ENCODE results near the gene VSTM2L. TPM values are rescaled to one million over a fixed set of nuclear protein-coding genes. Genes with fewer than 3 reads are reported as not detected.

Gene VSTM2L
- polyA plus RNA-seq, 3 donors: 0.82 to 3.3 (median 1.9) TPM

GRCh38 chr20:37875460-37876175 lies 27.3 kb upstream of the VSTM2L start:
- no peak for DNase-seq (ENCODE audit: extremely low read depth in 1 of 11, low read depth in 9 of 11, low spot score in 4 of 11)

- no peak for DNase-seq (ENCODE audit: extremely low read depth in 1 of 11, low read depth in 9 of 11, low spot score in 4 of 11)
Observed at GRCh38 chr20:37876863-37877262, 26.1 kb upstream of the VSTM2L start.

DNA sequence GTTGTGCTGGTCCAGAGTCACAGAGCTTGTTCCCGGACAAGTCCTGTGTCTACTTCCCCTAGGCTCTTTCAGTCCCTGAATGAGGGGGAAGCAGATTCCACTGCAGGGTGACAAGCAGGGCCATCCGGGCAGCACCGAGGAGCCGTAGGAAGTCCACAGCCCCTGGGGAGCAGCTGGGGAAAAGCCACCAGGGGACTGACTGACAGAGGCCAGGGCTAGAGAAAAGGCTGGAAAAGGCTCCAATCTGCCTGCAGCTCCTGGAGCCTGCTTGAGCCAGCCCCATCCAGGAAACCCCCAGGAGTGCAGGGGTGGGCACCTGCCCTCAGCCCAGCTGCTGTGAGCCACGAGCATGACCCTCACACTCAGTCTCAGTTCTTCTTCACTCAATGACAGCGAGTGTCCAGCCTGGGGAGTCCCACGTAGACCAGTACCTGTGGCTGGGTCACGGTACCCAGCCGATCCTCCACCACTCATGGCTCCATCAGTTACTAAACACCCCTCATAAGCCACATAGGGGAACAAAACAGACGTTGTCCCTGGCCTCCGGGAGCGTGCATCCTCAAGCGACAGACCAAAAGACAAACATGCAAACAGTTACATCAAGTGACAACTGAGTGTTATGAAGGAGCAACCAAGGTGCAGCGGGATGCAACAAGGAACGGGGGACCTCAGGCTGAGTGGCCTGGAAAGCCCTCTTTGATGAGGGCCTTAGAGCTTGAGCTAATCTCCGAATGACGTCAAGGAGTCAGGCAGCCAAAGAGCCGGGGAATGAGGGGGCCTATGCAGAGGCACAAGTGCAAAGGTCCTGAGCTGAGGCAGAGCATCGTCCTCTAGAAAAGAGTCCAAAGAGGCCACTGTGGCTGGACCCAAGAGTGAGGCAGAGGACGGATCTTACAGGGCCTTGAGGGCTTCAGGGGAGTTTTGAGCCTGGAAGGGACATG lies 24.8 kb upstream of the VSTM2L start:
- no peak for DNase-seq (ENCODE audit: extremely low read depth in 1 of 11, low read depth in 9 of 11, low spot score in 4 of 11)

- DNase-seq (ENCODE audit: extremely low read depth in 1 of 11, low read depth in 9 of 11, low spot score in 4 of 11): no peak
Observed at GRCh38 chr20:37878835-37879599, 23.9 kb upstream of the VSTM2L start.

GRCh38 chr20:37879843-37880242 lies 23.1 kb upstream of the VSTM2L start:
- DNase-seq (ENCODE audit: extremely low read depth in 1 of 11, low read depth in 9 of 11, low spot score in 4 of 11): no peak

GRCh38 chr20:37880726-37881591 lies 22.0 kb upstream of the VSTM2L start:
- DNase-seq (ENCODE audit: extremely low read depth in 1 of 11, low read depth in 9 of 11, low spot score in 4 of 11): peak in 5 of 11 donors; percentile 31 to 54 (median 43)

DNA sequence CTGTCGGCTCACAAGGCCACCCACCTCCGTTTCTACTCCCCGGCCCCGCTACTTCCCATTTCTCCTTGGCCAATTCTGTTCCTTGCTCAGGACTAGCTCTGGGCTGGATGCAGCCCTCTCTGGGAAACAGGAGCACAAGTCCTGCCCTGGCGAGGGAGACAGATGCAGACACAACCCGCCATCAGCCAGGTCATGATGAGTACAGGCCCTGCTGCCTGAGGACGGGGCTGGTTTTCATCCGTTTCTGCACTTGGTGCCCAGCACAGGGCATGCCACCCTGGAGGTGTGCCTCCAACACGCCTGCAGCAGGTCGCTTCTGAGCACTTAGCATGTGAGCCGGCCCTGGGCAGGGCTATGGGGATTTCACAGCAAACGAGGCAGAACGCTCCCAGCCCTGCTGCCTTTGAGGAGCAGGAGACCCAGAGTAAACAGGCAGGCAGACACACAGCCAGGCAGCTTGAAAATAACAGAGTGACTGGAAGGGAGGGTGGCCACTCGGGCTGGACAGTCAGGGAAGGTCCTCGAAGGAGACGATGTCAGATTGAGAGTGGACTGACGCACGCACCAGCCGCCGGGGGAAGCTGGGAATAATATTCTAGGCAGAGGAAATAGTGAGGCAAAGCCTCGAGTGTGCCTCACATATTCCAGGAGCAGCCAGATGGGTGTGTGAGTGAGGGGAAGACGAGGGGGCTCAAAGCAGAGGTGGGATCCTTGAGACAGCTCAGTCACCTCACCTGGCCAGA lies 21.2 kb upstream of the VSTM2L start:
- no peak for DNase-seq (ENCODE audit: extremely low read depth in 1 of 11, low read depth in 9 of 11, low spot score in 4 of 11)

DNA sequence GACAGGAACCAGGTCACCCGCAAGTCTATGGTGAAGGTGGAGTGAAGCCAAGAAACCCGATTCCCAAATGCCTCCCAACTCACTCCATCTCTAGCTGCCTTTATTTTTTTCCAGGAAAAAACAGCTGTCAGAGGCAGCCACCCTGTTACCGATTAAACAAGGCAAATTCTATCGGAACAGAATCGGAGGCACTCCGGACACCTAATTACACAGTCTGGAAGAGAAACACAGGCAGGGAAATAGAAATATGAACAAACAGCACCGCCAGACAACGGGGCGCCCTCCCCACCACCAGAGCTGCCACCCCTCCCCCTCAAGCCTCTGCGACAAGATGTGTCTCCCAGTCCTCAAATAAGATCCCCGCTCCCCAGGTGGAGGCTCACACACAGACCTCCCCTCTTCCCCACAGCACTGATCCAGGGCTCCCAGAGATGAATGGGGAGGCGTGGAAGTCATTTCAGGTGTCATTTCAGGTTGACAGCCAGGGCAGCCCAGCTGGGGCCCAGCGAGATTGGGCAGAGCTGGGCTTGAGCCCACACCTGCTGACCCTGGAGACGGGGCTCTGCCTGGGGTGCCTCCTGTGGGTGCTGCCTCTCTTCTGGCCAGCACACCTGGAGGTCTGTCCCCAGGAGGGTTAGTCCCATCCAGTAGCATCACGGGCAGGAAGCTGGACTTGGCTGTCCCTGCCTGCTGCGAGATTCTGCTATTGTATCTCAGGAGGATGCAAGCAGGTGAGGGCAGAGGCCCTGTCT lies 19.8 kb upstream of the VSTM2L start:
- DNase-seq (ENCODE audit: extremely low read depth in 1 of 11, low read depth in 9 of 11, low spot score in 4 of 11): no peak

GRCh38 chr20:37885042-37885441 lies 17.9 kb upstream of the VSTM2L start:
- no peak for DNase-seq (ENCODE audit: extremely low read depth in 1 of 11, low read depth in 9 of 11, low spot score in 4 of 11)

- DNase-seq (ENCODE audit: extremely low read depth in 1 of 11, low read depth in 9 of 11, low spot score in 4 of 11): no peak
Observed at GRCh38 chr20:37885593-37886503, 17.1 kb upstream of the VSTM2L start.

- DNase-seq (ENCODE audit: extremely low read depth in 1 of 11, low read depth in 9 of 11, low spot score in 4 of 11): no peak
Observed at GRCh38 chr20:37886851-37887297, 16.1 kb upstream of the VSTM2L start.

DNA sequence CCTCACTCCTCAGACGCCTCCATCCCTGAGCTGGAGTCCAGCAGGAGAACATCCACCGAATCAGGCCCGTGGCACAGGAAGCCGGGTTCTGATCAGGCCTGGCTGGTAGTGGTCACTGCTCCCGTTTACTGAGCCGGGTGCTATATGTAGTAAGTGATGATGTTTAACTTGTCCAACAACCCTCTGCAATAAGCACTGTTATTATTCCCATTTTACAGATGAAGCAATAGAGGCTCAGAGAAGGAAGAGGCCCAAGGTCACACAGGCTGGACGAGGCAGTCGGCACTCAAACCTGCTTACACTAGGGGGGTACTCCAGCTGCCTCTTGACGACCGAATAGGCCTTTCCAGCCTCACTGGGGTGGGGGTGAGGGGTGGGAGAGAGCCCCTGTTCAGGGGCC lies 14.3 kb upstream of the VSTM2L start:
- no peak for DNase-seq (ENCODE audit: extremely low read depth in 1 of 11, low read depth in 9 of 11, low spot score in 4 of 11)

DNA sequence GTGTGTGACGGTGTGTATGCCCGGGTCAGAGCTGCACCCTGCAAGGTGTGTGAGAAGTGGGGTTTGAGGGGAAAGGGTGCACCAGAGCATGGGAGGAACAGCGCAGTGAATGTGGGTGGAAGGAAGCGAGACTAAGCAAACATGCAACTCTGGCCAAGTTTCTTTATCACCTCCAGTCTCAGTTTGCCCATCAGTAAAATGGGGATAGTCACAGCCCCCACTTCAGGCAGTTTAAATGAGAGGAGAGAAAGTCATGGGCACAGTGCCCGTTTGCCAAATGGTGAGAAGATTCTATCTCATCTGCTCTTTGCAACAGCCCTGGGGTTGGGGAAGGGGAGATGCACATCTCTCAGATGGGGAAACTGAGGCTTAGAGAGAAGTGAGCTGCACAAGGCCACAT lies 12.8 kb upstream of the VSTM2L start:
- DNase-seq (ENCODE audit: extremely low read depth in 1 of 11, low read depth in 9 of 11, low spot score in 4 of 11): no peak

- no peak for DNase-seq (ENCODE audit: extremely low read depth in 1 of 11, low read depth in 9 of 11, low spot score in 4 of 11)
Observed at GRCh38 chr20:37890643-37891042, 12.3 kb upstream of the VSTM2L start.

DNA sequence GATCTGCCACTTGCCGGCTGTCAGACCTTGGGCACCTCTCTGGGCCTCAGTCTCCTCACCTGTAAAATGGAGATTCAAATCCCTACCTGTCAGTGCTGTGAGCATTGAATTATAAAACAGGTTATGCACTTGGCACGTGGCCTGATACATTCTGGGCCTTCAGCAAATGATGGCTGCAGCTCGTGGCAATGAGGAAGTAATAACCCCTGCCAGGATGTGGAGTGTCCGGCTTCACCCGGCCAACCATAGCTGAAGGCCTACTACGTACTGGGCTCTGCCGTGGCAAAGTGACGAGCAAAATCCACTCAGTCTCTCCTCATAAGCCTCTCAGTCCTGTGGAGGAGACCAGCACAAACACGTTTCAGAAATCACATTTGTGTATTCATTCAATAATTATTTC lies 10.9 kb upstream of the VSTM2L start:
- DNase-seq (ENCODE audit: extremely low read depth in 1 of 11, low read depth in 9 of 11, low spot score in 4 of 11): no peak

DNA sequence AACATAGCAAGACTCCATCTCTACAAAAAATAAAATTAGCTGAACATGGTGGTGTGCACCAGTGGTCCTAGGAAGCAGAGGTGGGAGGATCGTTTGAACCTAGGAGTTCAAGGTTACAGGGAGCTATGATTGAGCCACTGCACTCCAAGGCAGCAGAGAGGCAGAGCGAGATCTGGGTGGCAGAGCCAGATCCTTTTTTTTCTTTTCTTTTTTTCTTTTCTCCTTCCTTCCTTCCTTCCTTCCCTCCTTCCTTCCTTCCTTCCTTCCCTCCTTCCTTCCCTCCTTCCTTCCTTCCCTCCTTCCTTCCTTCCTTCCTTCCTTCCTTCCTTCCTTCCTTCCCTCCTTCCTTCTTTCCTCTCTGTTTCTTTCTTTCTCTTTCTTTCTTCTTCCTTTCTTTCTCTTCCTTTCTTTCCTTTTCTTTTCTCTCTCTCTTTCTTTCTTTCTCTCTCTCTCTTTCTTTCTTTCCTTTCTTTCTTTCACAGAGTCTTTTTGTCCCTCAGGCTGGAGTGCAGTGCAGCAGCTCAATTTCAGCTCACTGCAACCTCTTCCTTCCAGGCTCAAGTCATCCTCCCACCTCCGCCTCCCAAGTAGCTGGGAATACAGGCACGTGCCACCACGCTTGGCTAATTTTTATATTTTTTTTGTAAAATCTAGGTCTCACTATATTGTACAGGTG lies 9.2 kb upstream of the VSTM2L start:
- no peak for DNase-seq (ENCODE audit: extremely low read depth in 1 of 11, low read depth in 9 of 11, low spot score in 4 of 11)
